ENCODE data around the gene KCNJ16.

KCNJ16 gene

DNA sequence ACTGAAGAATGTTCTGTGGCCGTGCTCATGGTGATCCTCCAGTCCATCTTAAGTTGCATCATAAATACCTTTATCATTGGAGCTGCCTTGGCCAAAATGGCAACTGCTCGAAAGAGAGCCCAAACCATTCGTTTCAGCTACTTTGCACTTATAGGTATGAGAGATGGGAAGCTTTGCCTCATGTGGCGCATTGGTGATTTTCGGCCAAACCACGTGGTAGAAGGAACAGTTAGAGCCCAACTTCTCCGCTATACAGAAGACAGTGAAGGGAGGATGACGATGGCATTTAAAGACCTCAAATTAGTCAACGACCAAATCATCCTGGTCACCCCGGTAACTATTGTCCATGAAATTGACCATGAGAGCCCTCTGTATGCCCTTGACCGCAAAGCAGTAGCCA is 57.5 kb downstream of the KCNJ16 start:
- no peak for DNase-seq

DNA sequence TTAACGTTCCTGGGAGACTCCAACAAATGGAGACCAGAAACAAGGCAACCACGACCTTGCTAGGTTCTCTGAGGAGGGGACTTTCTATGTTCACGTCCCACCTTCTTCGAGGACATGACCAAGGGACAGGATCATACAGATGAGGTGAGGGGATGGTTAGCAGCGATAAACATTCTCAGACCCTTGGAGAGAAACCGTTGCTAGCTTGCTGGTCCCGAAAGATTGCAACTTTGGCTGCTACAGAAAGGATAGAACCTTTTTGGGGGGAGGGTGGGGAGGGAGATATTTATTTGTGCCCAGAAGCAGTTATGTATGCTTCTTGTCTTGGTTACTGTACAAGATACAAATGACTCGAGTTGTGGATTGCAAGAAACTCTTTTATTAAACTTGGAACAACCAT is 59.0 kb downstream of the KCNJ16 start:
- DNase-seq: no peak

DNA sequence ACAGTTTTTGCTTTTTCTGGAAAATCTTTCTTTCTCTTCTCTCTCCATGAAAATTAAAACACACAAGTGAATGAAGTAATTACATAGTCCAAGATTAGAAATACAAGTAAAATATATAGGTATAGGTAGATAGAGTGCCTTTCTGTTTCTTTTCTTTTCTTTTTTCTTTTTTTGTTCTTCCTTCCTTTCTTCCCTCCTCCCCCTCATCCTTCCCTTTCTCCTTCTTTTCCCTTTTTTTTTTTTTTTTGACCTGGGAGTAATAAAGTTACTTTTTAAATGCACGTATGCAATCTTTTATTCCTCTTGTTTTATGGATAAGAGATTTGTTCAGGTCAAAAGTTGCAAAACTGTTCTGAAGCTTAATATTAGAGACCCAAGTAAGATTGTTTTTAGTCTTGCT is 59.8 kb downstream of the KCNJ16 start:
- no peak for DNase-seq

DNA sequence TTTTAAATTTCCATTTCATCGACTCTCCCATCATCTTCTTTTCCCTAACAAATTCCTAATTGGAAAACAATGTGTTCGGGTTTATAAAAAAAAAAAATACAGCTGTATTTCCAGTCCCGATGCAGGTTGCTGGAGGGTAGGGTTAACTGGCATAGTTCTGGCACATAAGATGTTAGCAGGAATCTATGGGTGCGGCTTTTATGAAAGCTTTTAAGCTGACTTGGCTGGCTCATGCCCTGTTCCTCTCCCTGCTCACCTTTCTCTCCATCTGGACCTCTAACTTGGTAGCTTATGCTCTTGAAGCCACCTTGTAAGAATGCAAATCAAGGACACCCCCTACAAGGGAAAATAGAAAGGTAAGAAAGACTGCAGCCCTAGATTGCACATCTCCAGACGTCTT is 61.1 kb downstream of the KCNJ16 start:
- no peak for DNase-seq

DNA sequence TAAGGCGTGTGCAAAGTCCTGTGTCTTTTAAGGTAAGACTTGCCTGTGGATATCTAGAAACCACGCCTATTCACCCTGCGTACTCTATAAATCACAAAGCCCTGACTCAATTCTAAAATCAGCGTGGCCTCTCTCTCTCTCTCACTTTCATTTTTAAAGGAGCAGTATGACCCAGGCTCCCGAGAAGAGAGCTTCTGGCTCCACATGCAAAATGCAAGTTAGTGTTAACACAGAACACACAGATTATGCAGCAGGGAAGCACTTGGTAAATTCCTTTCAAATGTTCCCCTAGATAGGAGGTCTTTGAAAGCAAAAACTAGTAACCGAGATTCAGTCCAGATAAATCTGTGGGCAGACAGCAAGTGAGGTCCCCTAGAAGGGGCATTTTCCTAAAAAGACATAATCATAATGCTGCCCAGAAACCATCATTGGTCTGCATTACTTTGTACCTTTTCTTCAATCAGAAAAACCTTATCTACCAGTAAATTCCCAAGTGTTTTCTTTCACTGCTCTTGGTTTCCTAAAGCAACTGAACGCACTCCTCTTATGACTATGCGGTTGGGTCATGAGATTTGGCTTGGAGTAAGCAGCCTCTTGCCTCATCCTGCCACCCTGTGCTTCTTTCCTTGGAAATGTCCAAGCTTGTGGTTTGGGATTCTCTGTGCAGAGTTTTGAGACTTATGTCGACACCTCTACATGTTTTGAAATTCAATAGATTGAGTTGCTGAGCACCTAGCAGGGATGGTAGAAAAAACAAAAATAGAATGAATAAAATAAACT is 62.6 kb downstream of the KCNJ16 start:
- DNase-seq: no peak

DNA sequence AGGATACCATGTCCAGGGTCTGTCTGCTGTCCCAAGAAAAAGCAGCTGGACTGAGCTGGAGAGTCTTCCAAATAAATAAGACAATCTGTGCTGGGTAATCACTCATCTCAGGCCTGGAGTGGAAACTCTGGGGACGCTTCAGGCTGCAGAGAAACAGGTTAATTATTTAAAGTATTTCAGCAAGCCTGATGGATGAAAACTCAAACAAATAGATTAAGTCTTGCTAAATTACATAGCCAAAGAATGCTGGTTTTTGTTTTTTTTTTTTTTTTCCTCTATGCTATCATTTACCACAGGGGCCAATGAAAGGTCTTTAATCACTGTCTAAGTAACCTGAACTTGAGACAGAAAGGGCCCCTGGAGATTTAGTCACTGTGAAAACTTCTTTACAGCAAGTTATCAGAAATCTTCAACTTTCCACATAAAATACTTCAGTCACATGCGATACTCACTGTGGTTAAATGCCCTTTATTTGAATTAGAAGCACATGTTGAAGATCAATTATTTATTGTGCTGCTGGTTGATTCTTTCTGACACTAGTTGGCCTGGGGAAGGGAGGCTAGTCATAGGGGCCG is 63.4 kb downstream of the KCNJ16 start:
- DNase-seq: no peak

DNA sequence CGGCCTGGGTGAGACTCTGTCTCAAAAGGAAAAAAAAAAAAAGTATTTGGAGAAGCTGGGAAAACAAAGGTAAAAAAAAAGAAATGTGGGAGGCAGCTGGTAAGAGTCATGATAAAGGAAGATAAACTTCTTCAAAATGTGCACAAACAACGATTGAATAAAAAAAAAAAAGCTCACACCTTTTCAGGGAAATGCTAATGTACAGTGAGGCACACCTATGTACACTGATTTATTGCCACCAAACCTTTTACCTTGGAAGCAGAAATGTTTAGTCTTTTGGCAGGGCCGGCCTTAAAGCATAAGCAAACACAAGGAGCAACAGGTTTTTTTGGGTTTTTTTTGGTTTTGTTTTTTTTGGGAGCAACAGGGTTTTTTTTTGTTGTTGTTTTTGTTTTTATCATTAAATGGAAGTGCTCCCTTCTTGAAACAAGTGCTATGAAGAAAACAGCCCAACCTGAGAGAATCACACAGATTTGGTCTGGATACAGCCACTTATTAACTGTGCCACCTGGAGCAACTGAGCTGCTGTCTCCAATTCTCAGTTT is 64.5 kb downstream of the KCNJ16 start:
- no peak for DNase-seq

DNA sequence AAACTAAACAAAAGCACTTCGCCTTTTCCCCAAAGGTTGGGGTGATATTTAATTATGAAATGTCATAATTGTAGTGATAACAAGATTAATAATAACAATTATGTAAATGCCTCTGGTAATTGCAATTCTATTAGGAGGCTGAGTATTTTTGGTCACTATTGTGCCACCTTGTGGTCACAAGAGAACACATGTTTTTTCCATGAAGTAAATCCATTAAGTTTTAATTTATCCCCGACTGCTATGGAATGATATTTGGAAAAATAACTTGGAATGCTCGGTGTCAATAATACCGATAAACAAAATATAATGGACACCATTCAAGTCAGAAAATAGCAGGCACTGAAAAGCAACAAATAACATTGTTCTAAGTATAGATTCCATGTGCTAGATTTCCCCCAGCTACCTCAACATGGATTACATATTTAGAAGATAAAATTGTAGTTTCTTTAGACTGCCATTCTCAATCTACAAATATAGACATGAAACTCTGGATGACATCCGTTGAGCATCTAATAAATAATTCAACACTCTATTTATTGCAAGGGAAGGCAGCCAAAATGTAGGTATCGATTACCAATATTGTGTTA is 69.3 kb downstream of the KCNJ16 start:
- DNase-seq: no peak

DNA sequence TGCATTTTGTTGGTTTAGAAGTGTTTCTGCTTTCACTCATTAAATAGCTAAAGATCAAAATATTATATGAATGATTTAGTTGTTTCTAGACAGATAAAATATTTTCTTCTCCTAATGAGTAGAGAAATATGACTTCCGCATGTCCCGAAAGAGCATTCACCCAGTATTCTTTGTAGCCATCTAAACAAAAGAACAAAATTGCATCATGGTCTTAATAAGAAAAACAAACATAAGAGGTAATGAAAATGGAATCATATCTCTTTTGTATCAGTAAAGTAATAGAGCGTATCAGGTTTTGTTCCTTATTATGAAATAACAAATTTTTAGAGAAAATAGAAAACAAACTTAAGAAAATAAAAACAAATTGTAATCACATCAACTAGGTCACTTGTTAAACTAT is 78.2 kb downstream of the KCNJ16 start:
- no peak for DNase-seq

DNA sequence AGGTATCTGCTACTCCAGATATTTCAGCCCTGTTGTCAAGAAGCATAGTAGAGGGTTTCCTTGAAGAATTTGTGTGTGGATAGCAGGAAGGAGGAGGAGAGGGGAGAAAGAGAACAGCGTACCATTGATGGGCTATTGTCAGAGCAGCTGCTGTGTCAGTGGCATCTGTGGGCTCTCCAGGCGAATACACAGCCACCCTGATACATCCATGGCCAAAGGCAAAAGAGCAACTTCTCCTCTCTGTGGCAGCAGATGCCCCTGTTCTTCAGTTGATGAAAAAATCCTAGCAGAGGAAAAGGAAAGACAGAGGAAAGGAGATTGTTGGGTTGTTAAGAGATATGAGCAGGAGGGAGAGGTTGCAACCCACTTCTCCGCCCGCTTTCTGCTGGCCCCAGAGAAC is 82.1 kb downstream of the KCNJ16 start:
- no peak for DNase-seq

DNA sequence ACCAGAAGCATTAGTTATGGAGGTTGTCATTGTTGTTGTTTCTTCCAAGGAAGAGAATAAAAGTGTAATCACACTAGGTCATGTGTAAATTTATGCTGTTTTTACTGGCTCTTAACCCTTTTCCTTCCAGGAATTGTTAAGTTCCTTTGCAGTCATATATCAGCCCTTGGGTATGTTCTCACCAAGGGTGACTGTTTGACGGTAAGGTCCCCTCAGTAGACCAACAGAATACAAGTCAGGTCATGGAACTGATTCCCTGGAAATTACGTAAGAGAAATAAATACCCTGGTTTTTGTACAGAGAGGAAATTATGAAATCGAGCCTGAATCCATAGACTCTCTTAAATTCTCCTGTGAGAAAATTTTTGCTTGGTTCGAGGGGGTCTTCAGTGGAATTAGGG is 83.2 kb downstream of the KCNJ16 start:
- DNase-seq: no peak

DNA sequence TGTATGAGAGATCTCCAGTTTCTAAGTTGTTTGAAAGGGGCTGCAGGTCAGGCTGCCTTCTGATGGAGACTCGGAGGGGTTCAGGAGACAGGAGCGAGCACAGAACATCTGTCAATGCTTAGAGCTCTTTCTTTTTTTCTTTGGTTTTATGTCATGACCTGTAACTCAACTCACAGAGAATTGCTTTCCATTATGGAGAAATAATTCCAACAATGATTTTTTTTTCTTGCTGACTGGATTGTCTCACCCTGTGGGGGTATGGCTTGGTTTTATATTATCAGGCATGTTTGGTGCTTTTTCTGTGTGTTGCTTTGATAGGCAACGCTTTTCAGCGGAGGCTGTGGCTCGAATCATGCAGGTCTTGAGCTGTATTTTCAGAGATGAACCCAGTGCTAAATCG is 83.6 kb downstream of the KCNJ16 start:
- no peak for DNase-seq

DNA sequence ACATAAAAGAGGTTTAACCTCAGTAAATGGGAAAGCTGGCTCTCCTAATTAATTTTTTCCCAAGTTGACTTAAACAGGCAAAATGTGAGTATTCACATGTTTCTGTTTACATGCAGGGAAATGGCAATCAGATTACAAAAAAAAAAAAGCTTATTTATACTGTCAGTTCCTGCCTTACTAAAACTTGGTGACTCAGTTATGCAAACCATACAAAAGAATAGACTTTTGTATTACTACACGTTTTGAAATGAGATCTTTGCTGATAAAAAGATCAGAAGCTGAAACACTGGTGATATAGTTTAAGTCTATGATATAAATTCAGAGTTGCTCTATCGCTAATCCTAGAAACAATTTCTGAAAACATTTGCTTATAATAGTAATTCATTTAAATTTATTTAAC is 85.0 kb downstream of the KCNJ16 start:
- no peak for DNase-seq

DNA sequence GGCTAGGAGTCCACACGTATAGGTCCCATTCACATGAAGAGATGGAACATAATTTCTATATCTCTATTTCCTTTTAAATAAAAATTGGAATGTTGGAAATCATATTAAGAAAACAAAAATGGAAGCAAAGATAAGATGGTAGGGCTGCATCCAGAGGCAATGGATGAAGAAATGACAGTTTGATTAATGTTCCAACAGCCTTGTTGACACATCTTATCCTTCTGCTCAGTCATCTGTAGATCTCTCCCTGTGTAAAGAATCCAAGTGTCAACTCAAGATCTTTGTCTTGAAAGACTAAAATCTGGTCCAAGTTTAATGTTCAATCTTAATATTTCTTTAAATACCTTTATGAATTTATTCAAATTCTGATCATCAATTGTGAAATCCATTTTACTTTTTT is 86.5 kb downstream of the KCNJ16 start:
- no peak for DNase-seq

DNA sequence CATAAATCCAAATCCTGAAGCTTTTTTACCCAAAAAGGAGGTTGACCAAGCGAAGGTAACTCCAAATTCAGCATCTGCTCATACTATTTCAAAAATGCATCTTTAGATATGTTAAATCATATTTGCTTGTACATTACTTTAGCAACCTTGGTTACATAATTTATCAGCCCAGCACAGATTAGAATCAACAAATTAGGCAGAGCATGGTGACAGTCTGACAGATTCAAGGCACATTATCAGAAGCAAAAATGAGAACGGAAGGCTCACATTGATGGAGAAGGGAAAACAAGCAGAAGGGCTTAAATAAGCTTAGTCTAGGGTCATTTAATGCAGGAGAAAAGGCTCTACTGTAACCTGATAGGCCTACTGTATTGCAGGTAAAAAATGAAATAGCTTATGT is 90.4 kb downstream of the KCNJ16 start:
- no peak for DNase-seq

DNA sequence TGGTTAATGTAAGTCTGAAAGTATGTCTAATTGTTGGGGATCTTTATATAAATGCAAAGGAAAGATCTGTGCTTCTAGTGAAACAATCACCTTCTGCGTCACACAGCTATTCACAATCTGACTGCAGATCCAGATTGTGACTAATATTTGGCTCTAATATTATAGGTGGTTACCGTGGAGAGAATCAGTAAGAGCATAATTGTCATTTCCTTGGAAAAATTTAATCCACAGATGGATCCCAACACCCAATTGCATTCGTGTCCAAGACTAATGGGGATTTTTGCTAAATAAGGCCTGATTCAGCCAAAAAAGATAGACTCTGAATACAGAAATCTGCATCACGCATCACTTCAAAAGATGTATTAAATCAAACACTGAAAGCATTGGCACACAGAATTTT is 91.6 kb downstream of the KCNJ16 start:
- no peak for DNase-seq

DNA sequence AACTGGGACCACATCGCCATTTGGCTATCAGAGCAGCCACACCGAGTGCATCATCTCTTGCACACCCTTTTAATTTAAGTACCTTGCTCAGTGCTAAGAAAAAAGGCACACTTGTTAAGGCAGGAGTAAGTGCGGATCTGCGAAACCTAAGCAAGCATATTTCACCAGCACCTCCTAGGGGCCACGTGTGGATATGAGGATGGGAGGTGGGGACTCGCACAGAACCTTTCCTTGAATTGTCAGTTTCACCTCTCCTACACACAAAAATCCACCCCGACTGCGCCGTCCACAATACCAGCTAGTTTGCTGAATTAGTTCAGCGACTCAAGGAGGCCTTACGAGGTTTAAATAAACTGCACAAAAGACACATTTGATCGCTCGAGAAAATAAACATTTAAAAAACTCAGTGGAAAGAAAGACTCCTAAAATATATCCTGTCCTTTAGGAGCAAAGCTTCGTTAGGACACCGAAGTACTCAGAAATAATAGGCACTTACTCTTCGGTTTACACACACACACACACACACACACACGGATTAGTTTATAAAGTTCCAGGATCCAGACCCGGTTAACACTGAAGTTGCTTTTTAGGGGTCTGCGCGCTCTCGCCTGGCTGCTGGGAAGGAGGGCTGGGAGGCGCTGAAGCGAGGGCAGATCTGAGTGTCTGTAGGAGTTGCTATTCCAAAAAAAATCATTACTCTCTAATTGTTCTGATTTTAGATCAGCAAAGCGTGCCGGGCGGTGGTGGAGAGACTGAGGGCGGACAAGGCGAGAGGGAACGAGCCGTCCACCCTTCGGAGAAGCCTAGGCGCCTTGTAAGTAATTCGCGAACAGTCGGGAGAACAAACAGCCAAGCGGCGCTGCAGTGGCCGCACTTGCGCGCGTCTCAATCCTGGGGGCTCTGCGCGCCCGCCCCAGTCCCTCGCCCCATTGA is 93.3 kb downstream of the KCNJ16 start:
- no peak for DNase-seq

DNA sequence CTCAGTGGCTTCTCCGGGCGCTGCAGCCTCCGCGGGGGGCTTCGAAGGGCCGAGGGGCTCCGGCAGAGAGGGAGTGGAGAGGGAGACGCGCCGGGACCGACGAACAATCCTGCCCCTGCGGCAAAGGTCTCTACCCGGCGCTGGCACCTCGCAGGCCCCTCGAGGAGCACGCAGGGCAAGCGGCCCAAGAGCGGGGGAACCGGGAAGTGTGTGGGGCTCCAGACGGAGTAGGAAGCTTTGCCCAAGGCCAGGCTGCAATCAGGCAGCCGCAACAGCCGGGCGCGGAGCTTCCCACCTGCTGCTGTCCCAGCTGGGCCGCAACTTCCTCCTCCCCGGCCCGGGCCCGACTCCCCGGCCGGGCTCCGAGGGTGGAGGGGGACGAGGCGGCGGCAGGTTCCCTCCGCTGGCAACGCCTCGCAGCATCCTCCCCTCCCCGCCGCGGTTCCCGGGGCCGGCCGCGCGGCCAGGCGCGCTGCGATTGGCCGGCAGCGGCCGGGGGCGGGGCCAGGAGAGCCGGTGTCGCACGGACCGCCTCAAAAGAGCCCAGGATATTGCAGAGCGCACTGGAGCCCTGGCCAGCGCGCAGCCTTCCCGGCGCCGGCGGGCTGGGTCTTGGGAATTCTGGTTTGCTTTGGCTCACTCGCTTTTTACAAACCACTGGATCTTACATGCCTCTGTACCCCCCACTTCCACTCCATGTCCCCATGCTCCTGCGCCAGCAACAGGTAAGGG is 94.1 kb downstream of the KCNJ16 start, which contains the start of gene KCNJ2:
Gene KCNJ2, plus strand, starts transcription at position 556 of the 732 bp plus-strand sequence. CDS start 5,508 bp downstream, outside the sequence.
- peak; percentile 41 for DNase-seq

DNA sequence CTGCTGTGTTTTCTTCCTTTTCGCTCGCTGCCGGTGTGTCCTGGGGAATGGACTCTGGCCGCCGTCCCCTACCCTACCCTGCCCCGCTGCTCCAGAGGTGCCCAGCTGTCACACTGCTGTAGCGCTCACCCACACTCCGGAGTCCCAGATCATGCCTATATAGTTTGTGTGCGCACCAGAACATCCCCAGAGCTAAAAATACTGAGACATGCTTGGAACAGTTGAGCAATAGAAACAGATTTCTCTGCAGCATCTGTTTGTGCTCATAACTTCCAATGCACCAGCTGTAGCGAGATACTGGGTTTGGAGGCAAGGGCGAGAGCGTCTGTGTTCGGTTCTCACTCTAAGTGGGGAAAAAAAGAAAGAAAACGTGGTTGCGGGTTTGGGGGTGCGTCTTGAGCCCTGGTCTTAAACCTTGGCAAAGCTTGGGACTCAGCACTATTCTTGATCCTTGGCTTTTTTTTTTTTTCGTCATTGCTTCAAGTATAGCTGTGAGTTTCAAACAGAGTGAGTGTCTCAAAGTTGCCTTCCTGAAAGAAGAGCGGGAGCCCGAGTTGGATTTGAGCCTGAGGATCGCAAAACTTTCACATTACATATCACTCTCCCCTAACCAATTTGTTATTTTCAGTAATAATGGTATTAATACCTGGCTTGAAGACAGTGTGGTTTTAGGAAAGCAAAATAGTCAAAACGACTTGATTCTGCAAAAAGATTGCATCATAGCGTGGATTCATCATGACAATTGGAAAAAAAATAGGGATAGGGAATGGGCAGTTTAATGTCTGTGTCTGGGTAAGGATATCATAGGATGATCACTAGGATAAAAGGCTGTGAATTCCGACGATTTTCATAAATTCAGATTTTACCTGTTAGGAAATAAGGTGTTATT is 94.9 kb downstream of the KCNJ16 start:
- no peak for DNase-seq

DNA sequence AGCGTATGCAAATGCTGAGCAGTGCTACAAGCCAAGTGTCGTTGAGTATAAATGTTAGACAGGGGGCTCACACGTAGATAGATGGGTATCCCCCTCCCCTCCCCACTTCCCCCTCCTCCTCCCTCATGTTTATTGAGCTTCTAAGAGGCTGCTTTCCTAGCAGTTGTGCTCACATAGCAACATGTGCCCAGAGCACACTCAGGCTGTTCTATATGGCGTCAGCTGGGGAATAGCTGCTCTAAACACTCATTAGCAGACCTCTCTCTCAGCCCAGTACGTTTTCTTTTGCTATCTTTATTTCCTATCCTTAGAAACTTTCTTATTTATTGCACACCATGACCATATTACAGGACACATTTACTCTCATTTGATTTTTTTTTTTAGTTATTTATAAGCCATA is 96.1 kb downstream of the KCNJ16 start:
- no peak for DNase-seq

DNA sequence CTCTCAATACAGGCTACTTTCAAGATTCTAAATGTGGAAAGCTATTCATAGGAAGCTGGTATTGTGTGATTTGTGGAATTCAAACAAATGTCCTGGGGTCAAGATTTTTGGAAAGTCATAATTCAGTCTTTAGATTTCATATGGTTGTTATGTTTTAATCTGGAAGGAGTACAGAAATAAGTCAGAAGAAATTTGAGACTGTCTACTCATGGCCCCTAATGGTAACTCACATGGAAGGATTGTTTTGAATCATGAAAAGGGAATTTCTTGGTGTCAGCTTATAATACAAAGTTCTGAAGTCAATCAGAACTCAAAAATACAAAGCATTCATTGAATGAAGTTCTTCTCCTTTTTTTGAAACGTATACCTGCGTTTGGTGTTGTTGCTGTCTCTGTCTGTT is 97.4 kb downstream of the KCNJ16 start:
- DNase-seq: no peak
